ENCODE data around the gene EXO5.

EXO5 gene

DNA sequence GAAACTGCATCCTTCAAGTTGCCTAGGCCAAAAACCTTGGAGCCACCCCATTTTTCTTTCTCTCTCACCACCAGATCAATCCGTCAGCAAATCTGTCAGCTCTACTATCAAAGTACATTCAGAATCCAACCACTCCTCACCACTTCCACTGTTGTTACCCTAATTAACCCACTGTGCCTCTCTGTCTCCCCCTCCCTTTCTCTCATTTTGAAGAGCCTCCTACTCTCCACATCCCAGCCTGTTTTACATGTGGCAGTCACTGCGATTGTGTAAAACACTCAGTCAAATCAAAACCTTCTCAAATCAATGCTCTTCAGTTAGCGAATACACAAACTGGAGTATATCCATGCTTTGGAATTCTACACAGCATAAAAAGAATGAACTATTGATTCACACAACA, 55.9 kb downstream of the EXO5 start:
- ChIA-PET POLR2A (no interaction called here), CTCF (interaction anchor here (1.1 kb wide), 1 partner anchor 13 kb away, joined by 3 read pairs; no protein-coding TSS in a partner anchor)
- TF ChIP-seq, protein P1, sequence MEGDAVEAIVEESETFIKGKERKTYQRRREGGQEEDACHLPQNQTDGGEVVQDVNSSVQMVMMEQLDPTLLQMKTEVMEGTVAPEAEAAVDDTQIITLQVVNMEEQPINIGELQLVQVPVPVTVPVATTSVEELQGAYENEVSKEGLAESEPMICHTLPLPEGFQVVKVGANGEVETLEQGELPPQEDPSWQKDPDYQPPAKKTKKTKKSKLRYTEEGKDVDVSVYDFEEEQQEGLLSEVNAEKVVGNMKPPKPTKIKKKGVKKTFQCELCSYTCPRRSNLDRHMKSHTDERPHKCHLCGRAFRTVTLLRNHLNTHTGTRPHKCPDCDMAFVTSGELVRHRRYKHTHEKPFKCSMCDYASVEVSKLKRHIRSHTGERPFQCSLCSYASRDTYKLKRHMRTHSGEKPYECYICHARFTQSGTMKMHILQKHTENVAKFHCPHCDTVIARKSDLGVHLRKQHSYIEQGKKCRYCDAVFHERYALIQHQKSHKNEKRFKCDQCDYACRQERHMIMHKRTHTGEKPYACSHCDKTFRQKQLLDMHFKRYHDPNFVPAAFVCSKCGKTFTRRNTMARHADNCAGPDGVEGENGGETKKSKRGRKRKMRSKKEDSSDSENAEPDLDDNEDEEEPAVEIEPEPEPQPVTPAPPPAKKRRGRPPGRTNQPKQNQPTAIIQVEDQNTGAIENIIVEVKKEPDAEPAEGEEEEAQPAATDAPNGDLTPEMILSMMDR (IDR thresholded peaks at IDR 0.05; ENCODE audit: control extremely low read depth, extremely low read depth, low read depth, missing control alignments): no peak
- no peak for DNase-seq (ENCODE audit: extremely low spot score)

DNA sequence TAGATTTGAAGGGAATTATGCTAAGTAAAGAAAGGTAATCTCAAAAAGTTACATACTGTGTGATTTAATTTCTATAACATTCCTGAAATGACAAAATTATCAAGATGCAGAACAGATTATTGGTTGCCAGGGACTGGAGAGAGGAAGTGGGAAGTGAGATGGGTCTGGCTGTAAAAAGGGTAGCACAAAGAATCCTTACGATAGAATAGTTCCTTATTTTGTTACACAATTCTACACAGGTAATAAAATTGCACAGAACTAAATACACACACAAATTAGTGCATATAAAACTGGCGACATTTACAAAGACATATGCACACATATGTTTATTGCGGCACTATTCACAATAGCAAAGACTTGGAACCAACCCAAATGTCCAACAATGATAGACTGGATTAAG, 56.3 kb downstream of the EXO5 start:
- POLR2A ChIA-PET: no interaction called here

More for the DNA sequence above, 56.3 kb downstream of the EXO5 start:
- CTCF ChIA-PET: interaction anchor here (1.1 kb wide), 1 partner anchor 13 kb away, joined by 3 read pairs; no protein-coding TSS in a partner anchor
- TF ChIP-seq, protein P1 (IDR thresholded peaks at IDR 0.05; ENCODE audit: control extremely low read depth, extremely low read depth, low read depth, missing control alignments): no peak
- DNase-seq (ENCODE audit: extremely low spot score): no peak

Measured in GM10248 (cell line).